ENCODE measurements around the gene CORIN. TPM values are rescaled to one million over a fixed set of nuclear protein-coding genes. Genes with fewer than 3 reads are reported as not detected.
"Not testable (repeated sequence)": the region's sequence is repeated elsewhere in the genome, so short reads cannot be mapped to it uniquely, and the experiment has no call there.

CORIN gene
- total and polyA plus RNA-seq, 4 donors, result 0.02 to 0.23 (median 0.15) TPM

DNA sequence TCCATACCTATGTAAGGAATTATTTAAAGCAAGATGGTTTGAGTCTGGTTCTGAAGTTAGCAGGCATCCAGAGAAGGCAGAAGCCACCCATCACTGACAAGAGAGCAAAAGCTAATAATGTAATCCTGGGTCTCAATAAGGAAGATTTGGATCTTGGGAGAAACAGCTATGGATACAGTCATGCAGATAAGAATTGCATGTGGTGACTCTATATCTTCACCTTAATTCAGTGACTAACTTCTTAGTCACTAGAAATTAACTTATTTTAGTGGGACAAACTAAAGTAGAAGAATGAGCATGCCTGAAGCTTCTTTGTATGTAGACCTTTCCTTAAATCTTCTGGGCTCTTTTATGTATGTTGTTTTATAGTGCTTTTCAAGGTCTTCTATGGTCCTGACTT is 286.2 kb downstream of the CORIN start:
- Histone ChIP-seq H3K4me3 (ENCODE audit: low read depth in 1 of 3, low read length in 3 of 3) (no peak overlapping the region), H3K9ac (ENCODE audit: low read depth in 1 of 2, low read length in 2 of 2) (no peak overlapping the region), H3K27me3 (ENCODE audit: control insufficient read depth in 4 of 4, insufficient read depth in 4 of 4, low read length in 3 of 4) (no peaks in the 10 kb centered on the region), H3K27ac (ENCODE audit: low read depth in 1 of 2, low read length in 2 of 2) (no peak overlapping the region), H3K4me1 (ENCODE audit: control insufficient read depth in 4 of 4, insufficient read depth in 4 of 4, low read length in 3 of 4) (no peaks in the 10 kb centered on the region), H3K9me3 (ENCODE audit: control insufficient read depth in 4 of 4, low read length in 3 of 4) (no peaks in the 10 kb centered on the region), H3K36me3 (ENCODE audit: control insufficient read depth in 4 of 4, insufficient read depth in 3 of 4, low read depth in 1 of 4, low read length in 3 of 4) (peaks cover under 1 to 19% (median 6%) of the 10 kb centered on the region in 4 donors)
- TF ChIP-seq TAF1 (conservative IDR thresholded peaks at IDR 0.05) (no peak), HNF4G (IDR thresholded peaks at IDR 0.05) (no peak), ATF3 (IDR thresholded peaks at IDR 0.05) (no peak), FOXA1 (IDR thresholded peaks at IDR 0.05) (no peak)
- no peak for DNase-seq (ENCODE audit: low spot score)

DNA sequence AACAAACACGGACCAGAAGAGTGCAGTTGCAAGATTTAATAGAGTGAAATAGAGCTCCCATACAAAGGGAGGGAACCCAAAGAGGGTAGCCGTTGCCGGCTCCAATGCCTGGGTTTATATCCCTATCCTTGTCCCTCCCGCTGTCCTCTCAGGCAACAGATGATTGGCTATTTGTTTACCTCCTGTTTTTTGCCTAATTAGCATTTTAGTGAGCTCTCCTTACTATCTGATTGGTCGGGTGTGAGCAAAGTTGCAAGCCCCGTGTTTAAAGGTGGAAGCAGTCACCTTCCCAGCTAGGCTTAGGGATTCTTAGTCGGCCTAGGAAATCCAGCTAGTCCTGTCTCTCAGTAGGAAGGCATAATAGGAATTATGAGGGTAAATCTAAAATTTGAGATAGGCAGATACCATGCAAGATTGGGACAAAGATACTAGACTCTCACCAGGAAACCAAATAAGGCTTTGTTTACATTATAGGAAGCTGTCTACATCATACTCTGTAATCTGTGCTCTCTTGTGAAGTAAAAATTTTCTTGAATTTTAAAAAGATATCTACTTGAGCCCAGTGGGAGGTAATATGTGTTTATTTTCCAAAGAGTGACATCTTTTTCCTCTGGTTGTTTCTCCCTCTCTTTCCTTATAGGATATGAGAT is 286.8 kb downstream of the CORIN start:
- Histone ChIP-seq H3K4me1 (ENCODE audit: control insufficient read depth in 4 of 4, insufficient read depth in 4 of 4, low read length in 3 of 4) (no peaks in the 10 kb centered on the region), H3K27me3 (ENCODE audit: control insufficient read depth in 4 of 4, insufficient read depth in 4 of 4, low read length in 3 of 4) (no peaks in the 10 kb centered on the region), H3K4me3 (ENCODE audit: low read depth in 1 of 3, low read length in 3 of 3) (no peak overlapping the region), H3K9ac (ENCODE audit: low read depth in 1 of 2, low read length in 2 of 2) (no peak overlapping the region), H3K36me3 (ENCODE audit: control insufficient read depth in 4 of 4, insufficient read depth in 3 of 4, low read depth in 1 of 4, low read length in 3 of 4) (peaks cover 2 to 26% (median 9%) of the 10 kb centered on the region in 4 donors), H3K9me3 (ENCODE audit: control insufficient read depth in 4 of 4, low read length in 3 of 4) (no peaks in the 10 kb centered on the region), H3K27ac (ENCODE audit: low read depth in 1 of 2, low read length in 2 of 2) (no peak overlapping the region)
- no peak for TF ChIP-seq GABPA (IDR thresholded peaks at IDR 0.05 in 1 of 2, conservative IDR thresholded peaks at IDR 0.05 in 1 of 2)
- TF ChIP-seq HNF4A (conservative IDR thresholded peaks at IDR 0.05), result no peak
- TF ChIP-seq EGR1 (IDR thresholded peaks at IDR 0.05; ENCODE audit: low read depth in 2 of 2), result no peak
- TF ChIP-seq SP1 (IDR thresholded peaks at IDR 0.05), result no peak
- no peak for TF ChIP-seq MAX (IDR thresholded peaks at IDR 0.05)
- no peak for TF ChIP-seq YY1 (IDR thresholded peaks at IDR 0.05)
- no peak for TF ChIP-seq TAF1 (conservative IDR thresholded peaks at IDR 0.05)
- TF ChIP-seq, protein P1, sequence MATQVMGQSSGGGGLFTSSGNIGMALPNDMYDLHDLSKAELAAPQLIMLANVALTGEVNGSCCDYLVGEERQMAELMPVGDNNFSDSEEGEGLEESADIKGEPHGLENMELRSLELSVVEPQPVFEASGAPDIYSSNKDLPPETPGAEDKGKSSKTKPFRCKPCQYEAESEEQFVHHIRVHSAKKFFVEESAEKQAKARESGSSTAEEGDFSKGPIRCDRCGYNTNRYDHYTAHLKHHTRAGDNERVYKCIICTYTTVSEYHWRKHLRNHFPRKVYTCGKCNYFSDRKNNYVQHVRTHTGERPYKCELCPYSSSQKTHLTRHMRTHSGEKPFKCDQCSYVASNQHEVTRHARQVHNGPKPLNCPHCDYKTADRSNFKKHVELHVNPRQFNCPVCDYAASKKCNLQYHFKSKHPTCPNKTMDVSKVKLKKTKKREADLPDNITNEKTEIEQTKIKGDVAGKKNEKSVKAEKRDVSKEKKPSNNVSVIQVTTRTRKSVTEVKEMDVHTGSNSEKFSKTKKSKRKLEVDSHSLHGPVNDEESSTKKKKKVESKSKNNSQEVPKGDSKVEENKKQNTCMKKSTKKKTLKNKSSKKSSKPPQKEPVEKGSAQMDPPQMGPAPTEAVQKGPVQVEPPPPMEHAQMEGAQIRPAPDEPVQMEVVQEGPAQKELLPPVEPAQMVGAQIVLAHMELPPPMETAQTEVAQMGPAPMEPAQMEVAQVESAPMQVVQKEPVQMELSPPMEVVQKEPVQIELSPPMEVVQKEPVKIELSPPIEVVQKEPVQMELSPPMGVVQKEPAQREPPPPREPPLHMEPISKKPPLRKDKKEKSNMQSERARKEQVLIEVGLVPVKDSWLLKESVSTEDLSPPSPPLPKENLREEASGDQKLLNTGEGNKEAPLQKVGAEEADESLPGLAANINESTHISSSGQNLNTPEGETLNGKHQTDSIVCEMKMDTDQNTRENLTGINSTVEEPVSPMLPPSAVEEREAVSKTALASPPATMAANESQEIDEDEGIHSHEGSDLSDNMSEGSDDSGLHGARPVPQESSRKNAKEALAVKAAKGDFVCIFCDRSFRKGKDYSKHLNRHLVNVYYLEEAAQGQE (IDR thresholded peaks at IDR 0.05), result no peak
- no peak for TF ChIP-seq RAD21 (IDR thresholded peaks at IDR 0.05)
- TF ChIP-seq ATF3 (IDR thresholded peaks at IDR 0.05), result no peak
- TF ChIP-seq JUND (IDR thresholded peaks at IDR 0.05), result no peak
- no peak for TF ChIP-seq FOXA2 (IDR thresholded peaks at IDR 0.05)
- TF ChIP-seq NR2F2 (IDR thresholded peaks at IDR 0.05), result no peak
- TF ChIP-seq FOXA1 (IDR thresholded peaks at IDR 0.05), result no peak
- no peak for TF ChIP-seq ZBTB33 (IDR thresholded peaks at IDR 0.05)
- TF ChIP-seq, protein P2, sequence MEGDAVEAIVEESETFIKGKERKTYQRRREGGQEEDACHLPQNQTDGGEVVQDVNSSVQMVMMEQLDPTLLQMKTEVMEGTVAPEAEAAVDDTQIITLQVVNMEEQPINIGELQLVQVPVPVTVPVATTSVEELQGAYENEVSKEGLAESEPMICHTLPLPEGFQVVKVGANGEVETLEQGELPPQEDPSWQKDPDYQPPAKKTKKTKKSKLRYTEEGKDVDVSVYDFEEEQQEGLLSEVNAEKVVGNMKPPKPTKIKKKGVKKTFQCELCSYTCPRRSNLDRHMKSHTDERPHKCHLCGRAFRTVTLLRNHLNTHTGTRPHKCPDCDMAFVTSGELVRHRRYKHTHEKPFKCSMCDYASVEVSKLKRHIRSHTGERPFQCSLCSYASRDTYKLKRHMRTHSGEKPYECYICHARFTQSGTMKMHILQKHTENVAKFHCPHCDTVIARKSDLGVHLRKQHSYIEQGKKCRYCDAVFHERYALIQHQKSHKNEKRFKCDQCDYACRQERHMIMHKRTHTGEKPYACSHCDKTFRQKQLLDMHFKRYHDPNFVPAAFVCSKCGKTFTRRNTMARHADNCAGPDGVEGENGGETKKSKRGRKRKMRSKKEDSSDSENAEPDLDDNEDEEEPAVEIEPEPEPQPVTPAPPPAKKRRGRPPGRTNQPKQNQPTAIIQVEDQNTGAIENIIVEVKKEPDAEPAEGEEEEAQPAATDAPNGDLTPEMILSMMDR (IDR thresholded peaks at IDR 0.05; ENCODE audit: low read depth, low read length, missing input control), result no peak
- no peak for TF ChIP-seq HNF4G (IDR thresholded peaks at IDR 0.05)
- TF ChIP-seq RXRA (IDR thresholded peaks at IDR 0.05), result no peak
- 96% methylated on average over 7 of the region's 7 CpGs for WGBS
- no peak for DNase-seq (ENCODE audit: low spot score)

GRCh38 chr4:47550357-47550756 is 287.5 kb downstream of the CORIN start:
- H3K9me3 ChIP-seq (ENCODE audit: control insufficient read depth in 4 of 4, low read length in 3 of 4); H3K9ac ChIP-seq (ENCODE audit: low read depth in 1 of 2, low read length in 2 of 2); DNase-seq (ENCODE audit: low spot score); H3K4me3 ChIP-seq (ENCODE audit: low read depth in 1 of 3, low read length in 3 of 3); H3K27me3 ChIP-seq (ENCODE audit: control insufficient read depth in 4 of 4, insufficient read depth in 4 of 4, low read length in 3 of 4); H3K4me1 ChIP-seq (ENCODE audit: control insufficient read depth in 4 of 4, insufficient read depth in 4 of 4, low read length in 3 of 4); H3K27ac ChIP-seq (ENCODE audit: low read depth in 1 of 2, low read length in 2 of 2): not testable (repeated sequence)
- 90% methylated on average over 7 of the region's 7 CpGs for WGBS
- H3K36me3 ChIP-seq (ENCODE audit: control insufficient read depth in 4 of 4, insufficient read depth in 3 of 4, low read depth in 1 of 4, low read length in 3 of 4), result peaks cover 2 to 26% (median 10%) of the 10 kb centered on the region in 4 donors
